ENCODE results near the gene EVPL. TPM values are rescaled to one million over a fixed set of nuclear protein-coding genes. Genes with fewer than 3 reads are reported as not detected.

EVPL gene
- total RNA-seq, 2 experiments from 2014 or later: 5.1 to 9.9 TPM

- no TSS peak for BruUV-seq (replicated peaks)
- ChIA-PET POLR2A (interaction anchor here (0.5 to 1.7 kb wide), 3 partner anchors 9 to 65 kb away, joined by 3 to 6 read pairs (median 5); no protein-coding TSS in a partner anchor), CTCF (ENCODE audit: unreplicated experiment) (no interaction called here)
- intact Hi-C loops (cut with micrococcal nuclease; ENCODE audit: unreplicated experiment): no loop called here
- TF ChIP-seq EZH2phosphoT487 (IDR thresholded peaks at IDR 0.05; ENCODE audit: borderline replicate concordance, low read depth, low read length): no peak
- TF ChIP-seq, protein P1, sequence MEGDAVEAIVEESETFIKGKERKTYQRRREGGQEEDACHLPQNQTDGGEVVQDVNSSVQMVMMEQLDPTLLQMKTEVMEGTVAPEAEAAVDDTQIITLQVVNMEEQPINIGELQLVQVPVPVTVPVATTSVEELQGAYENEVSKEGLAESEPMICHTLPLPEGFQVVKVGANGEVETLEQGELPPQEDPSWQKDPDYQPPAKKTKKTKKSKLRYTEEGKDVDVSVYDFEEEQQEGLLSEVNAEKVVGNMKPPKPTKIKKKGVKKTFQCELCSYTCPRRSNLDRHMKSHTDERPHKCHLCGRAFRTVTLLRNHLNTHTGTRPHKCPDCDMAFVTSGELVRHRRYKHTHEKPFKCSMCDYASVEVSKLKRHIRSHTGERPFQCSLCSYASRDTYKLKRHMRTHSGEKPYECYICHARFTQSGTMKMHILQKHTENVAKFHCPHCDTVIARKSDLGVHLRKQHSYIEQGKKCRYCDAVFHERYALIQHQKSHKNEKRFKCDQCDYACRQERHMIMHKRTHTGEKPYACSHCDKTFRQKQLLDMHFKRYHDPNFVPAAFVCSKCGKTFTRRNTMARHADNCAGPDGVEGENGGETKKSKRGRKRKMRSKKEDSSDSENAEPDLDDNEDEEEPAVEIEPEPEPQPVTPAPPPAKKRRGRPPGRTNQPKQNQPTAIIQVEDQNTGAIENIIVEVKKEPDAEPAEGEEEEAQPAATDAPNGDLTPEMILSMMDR (conservative IDR thresholded peaks at IDR 0.05; ENCODE audit: low read length): no peak
- no peak overlapping the region for H3K27ac ChIP-seq (ENCODE audit: low read depth, low read length, poor library complexity, severe bottlenecking)
- H4K20me1 ChIP-seq (ENCODE audit: insufficient read depth, low read length): no peaks in the 10 kb centered on the region
- H3K36me3 ChIP-seq (ENCODE audit: insufficient read depth, low read length): no peaks in the 10 kb centered on the region
- no peaks in the 10 kb centered on the region for H3K9me2 ChIP-seq (ENCODE audit: insufficient read depth, low read length)
- H2AFZ ChIP-seq (ENCODE audit: low read length): no peak overlapping the region
- H3K9me3 ChIP-seq (ENCODE audit: low read length): no peaks in the 10 kb centered on the region
- H3K79me2 ChIP-seq (ENCODE audit: insufficient read depth, low read depth, low read length): no peaks in the 10 kb centered on the region
- no peak for DNase-seq (ENCODE audit: low spot score)
- H3K4me1 ChIP-seq (ENCODE audit: insufficient read depth, low read length, poor library complexity, severe bottlenecking): peaks cover 4% of the 10 kb centered on the region
- no peak overlapping the region for H3K4me3 ChIP-seq (ENCODE audit: low read depth, low read length, poor library complexity, severe bottlenecking)
- H3K4me2 ChIP-seq (ENCODE audit: low read length): no peak overlapping the region
Measured at GRCh38 chr17:75965468-75965867, 61.6 kb downstream of the EVPL start.

- Histone ChIP-seq H3K9me2 (ENCODE audit: insufficient read depth, low read length) (no peaks in the 10 kb centered on the region), H3K79me2 (ENCODE audit: insufficient read depth, low read depth, low read length) (no peaks in the 10 kb centered on the region), H3K4me2 (ENCODE audit: low read length) (peak overlapping the region; percentile 27; the same call in 1 of the 2 replicates), H3K9me3 (ENCODE audit: low read length) (no peaks in the 10 kb centered on the region), H3K36me3 (ENCODE audit: insufficient read depth, low read length) (peaks cover 19% of the 10 kb centered on the region), H4K20me1 (ENCODE audit: insufficient read depth, low read length) (no peaks in the 10 kb centered on the region), H3K4me1 (ENCODE audit: insufficient read depth, low read length, poor library complexity, severe bottlenecking) (peaks cover 9% of the 10 kb centered on the region), H3K4me3 (ENCODE audit: low read depth, low read length, poor library complexity, severe bottlenecking) (no peak overlapping the region), H2AFZ (ENCODE audit: low read length) (peak overlapping the region; percentile 1; the same call in 1 of the 2 replicates), H3K27ac (ENCODE audit: low read depth, low read length, poor library complexity, severe bottlenecking) (no peak overlapping the region)
- TF ChIP-seq, protein P1 (conservative IDR thresholded peaks at IDR 0.05; ENCODE audit: low read length): no peak
- TF ChIP-seq EZH2phosphoT487 (IDR thresholded peaks at IDR 0.05; ENCODE audit: borderline replicate concordance, low read depth, low read length): no peak
- BruUV-seq (replicated peaks): no TSS peak
- intact Hi-C loops (cut with micrococcal nuclease; ENCODE audit: unreplicated experiment): no loop called here
- ChIA-PET POLR2A (interaction anchor here (0.9 to 1.3 kb wide), 3 partner anchors 10 to 43 kb away, joined by 3 to 5 read pairs (median 4); no protein-coding TSS in a partner anchor), CTCF (ENCODE audit: unreplicated experiment) (no interaction called here)
- DNase-seq (ENCODE audit: low spot score): no peak
Measured at GRCh38 chr17:75959839-75960511, 67.1 kb downstream of the EVPL start.

All from OCI-LY7 (cell line).